Endothelial cell of umbilical vein (primary cell): ENCODE data around the gene LPAR6. TPM values are rescaled to one million over a fixed set of nuclear protein-coding genes. Genes with fewer than 3 reads are reported as not detected.

Experiments used
- BruUV-seq: library from RNA; stranded (reverse); fragments of 400-500 nt; replicated peaks from 2 replicates; lab custom pipeline; 2021; lab: Mats Ljungman, UMichigan
- CTCF ChIA-PET: fragments of 300-600, 350-600 bp; sonication (Branson Sonifier 250); formaldehyde crosslinking; loops from one replicate; lab custom pipeline; 2021; ENCODE audit warnings: antibody characterized with exemption, inconsistent platforms; lab: Charles Lee
- POLR2A ChIA-PET: fragments of 300-600, 350-600 bp; sonication (Branson Sonifier 250); formaldehyde crosslinking; loops from one replicate; lab custom pipeline; 2021; ENCODE audit warnings: antibody characterized with exemption, inconsistent platforms; lab: Charles Lee
- DNase-seq: peaks from one replicate; pipeline ENCODE4 v3.0.0-alpha.2; 2011; ENCODE audit warnings: low read depth, low spot score
- FAIRE-seq: peaks from 2 replicates; lab custom pipeline; 2011; peaks lifted over from hg19 to GRCh38; lab: Jason Lieb, UNC
- H2AFZ ChIP-seq: 2 replicates; pipeline ENCODE4 v1.6.0; 2012; ENCODE audit warnings: low read depth, low read length, control low read depth, inconsistent platforms
- H3K27ac ChIP-seq: 2 replicates; pipeline ENCODE4 v1.5.1; 2011; ENCODE audit warnings: low read depth, mild to moderate bottlenecking, control low read depth, low read length, moderate library complexity; ENCODE audit not compliant: insufficient read depth
- H3K27me3 ChIP-seq, 2 experiments: 2 replicates each; pipeline versions ENCODE4 v1.6.0 to v1.6.1; 2011; ENCODE audit warnings: low read length in 2 of 2, mixed read lengths in 1 of 2; ENCODE audit not compliant: control insufficient read depth in 2 of 2, insufficient read depth in 2 of 2
- H3K36me3 ChIP-seq, 2 experiments: 2 replicates in 1 of 2; 3 replicates in 1 of 2; pipeline ENCODE4 v1.5.1; 2011; ENCODE audit warnings: low read length in 2 of 2, mild to moderate bottlenecking in 1 of 2, moderate library complexity in 1 of 2; ENCODE audit not compliant: control insufficient read depth in 2 of 2, insufficient read depth in 2 of 2; ENCODE audit errors: extremely low read depth in 1 of 2
- H3K4me1 ChIP-seq: 3 replicates; pipeline ENCODE4 v1.5.1; 2011; ENCODE audit warnings: mild to moderate bottlenecking, low read length; ENCODE audit not compliant: control insufficient read depth, insufficient read depth; ENCODE audit errors: extremely low read depth
- H3K4me2 ChIP-seq: 2 replicates; pipeline ENCODE4 v1.6.1; 2011; ENCODE audit warnings: low read length, control low read depth, mixed read lengths; ENCODE audit not compliant: insufficient read depth
- H3K4me3 ChIP-seq, 3 experiments: fragments of 200-600 bp in 1 of 3; sonication (generic), shearing (Covaris generic) in 1 of 3; replicated peaks in 1 of 3; 2 replicates each; pipeline ENCODE4 v1.5.1; 2011 to 2016; ENCODE audit warnings: control low read depth in 3 of 3, low read length in 3 of 3, mild to moderate bottlenecking in 2 of 3, inconsistent platforms in 1 of 3, low read depth in 1 of 3, moderate library complexity in 1 of 3; ENCODE audit not compliant: insufficient read depth in 1 of 3
- H3K79me2 ChIP-seq: 2 replicates; pipeline ENCODE4 v1.6.0; 2012; ENCODE audit warnings: low read length, inconsistent platforms; ENCODE audit not compliant: control insufficient read depth, insufficient read depth
- H3K9ac ChIP-seq: replicated peaks from 2 replicates; pipeline ENCODE3; 2011; ENCODE audit warnings: low read length, control low read depth; ENCODE audit not compliant: insufficient read depth; ENCODE audit errors: extremely low read depth
- H3K9me1 ChIP-seq: replicated peaks from 3 replicates; pipeline ENCODE4 v1.6.0; 2011; ENCODE audit warnings: mild to moderate bottlenecking, low read length; ENCODE audit not compliant: control insufficient read depth, insufficient read depth; ENCODE audit errors: extremely low read depth
- H3K9me3 ChIP-seq: replicated peaks from 2 replicates; pipeline ENCODE4 v1.5.1; 2012; ENCODE audit warnings: low read length, inconsistent platforms; ENCODE audit not compliant: control insufficient read depth, insufficient read depth
- H4K20me1 ChIP-seq: replicated peaks from 2 replicates; pipeline ENCODE3; 2011; ENCODE audit warnings: mild to moderate bottlenecking, low read length; ENCODE audit not compliant: control insufficient read depth, insufficient read depth; ENCODE audit errors: extremely low read depth
- CTCF ChIP-seq, 2 donors: IDR thresholded peaks; 1 replicate in 1 of 2; 2 replicates in 1 of 2; pipeline ENCODE4 v1.5.1; 2011; ENCODE audit warnings: low read length in 2 of 2, mild to moderate bottlenecking in 2 of 2, moderate library complexity in 2 of 2, control low read depth in 1 of 2, inconsistent platforms in 1 of 2, low read depth in 1 of 2; ENCODE audit not compliant: insufficient read depth in 1 of 2; ENCODE audit errors: extremely low read depth in 1 of 2
- EZH2 ChIP-seq: IDR thresholded peaks from 2 replicates; pipeline ENCODE4 v1.6.1; 2012; ENCODE audit warnings: borderline replicate concordance, low read depth, mild to moderate bottlenecking, moderate library complexity, low read length, inconsistent platforms; ENCODE audit not compliant: severe bottlenecking
- FOS ChIP-seq: IDR thresholded peaks from 2 replicates; pipeline ENCODE4 v1.6.1; 2011; ENCODE audit warnings: mild to moderate bottlenecking, low read length, moderate library complexity, borderline replicate concordance; ENCODE audit not compliant: insufficient read depth
- GATA2 ChIP-seq: IDR thresholded peaks from 2 replicates; pipeline ENCODE4 v1.7.0; 2011; ENCODE audit warnings: low read depth, mild to moderate bottlenecking, moderate library complexity, mixed read lengths, low read length; ENCODE audit not compliant: insufficient read length, insufficient read depth
- JUN ChIP-seq: IDR thresholded peaks from 2 replicates; pipeline ENCODE4 v1.6.1; 2011; ENCODE audit warnings: borderline replicate concordance, low read depth; ENCODE audit not compliant: insufficient read length, insufficient read depth
- MYC ChIP-seq: IDR thresholded peaks from one replicate; pipeline ENCODE4 v1.6.1; 2011; ENCODE audit warnings: mild to moderate bottlenecking, low read depth, low read length
- POLR2A ChIP-seq: IDR thresholded peaks from 2 replicates; pipeline ENCODE4 v1.6.1; 2012; ENCODE audit warnings: low read depth, mild to moderate bottlenecking, control low read depth, low read length
- POLR2AphosphoS5 ChIP-seq: IDR thresholded peaks from 2 replicates; pipeline ENCODE4 v1.6.1; 2012; ENCODE audit warnings: low read depth, mild to moderate bottlenecking, control low read depth, low read length, moderate library complexity; ENCODE audit not compliant: insufficient read depth
- dilution Hi-C: fragments of 300-500 bp; cut with MboI; formaldehyde crosslinking; loops from one replicate; pipeline ENCODE4 v1.15.0; 2019; ENCODE audit warnings: low sequenced_read_pairs; ENCODE audit not compliant: extremely low pct_ligation_motif_present
- intact Hi-C: fragments of 100-400 bp; cut with micrococcal nuclease; formaldehyde crosslinking; loops from one replicate; pipeline ENCODE4 v1.10.0; 2022
- polyA plus RNA-seq, 4 experiments: library from polyadenylated mRNA; depleted of rRNA in 3 of 4; stranded (reverse) in 3 of 4; unstranded in 1 of 4; fragments of >200 nt; gene quantifications; 2 replicates each; pipeline versions ENCODE4 v1.2.1 to v1.2.3, GENCODE V29; 2011 to 2012; ENCODE audit warnings: missing spikeins in 1 of 4
- total RNA-seq: library from RNA; stranded (reverse); gene quantifications from 2 replicates; pipeline ENCODE4 v1.2.3, GENCODE V29; 2021
- TF ChIP-seq, protein P1 (sequence below): IDR thresholded peaks from 2 replicates; pipeline ENCODE4 v1.6.1; 2011; ENCODE audit not compliant: insufficient read depth, insufficient read length

Gene LPAR6
- total and polyA plus RNA-seq, 2 donors (not counting 3 experiments of a cell fraction or from before 2014, with no cell fraction given): 14.5 to 22.9 TPM

DNA sequence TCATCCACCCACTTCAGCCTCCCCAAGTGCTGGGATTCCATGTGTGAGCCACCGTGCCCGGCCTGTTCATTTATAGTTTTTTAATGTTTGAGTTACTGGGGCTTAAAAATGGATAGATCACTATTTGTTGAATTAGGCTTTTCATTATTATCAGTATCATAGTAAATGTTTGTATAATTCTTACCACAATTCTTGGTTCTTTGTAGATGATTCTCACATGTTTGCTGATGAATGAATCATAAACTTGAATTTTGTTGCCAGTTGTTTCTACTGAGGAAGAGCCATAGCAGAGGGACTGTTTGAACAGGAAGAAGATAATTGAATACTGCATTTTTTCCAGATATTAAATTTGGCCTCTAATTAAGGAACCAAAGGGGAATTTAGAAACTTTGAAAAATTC is 2.6 kb upstream of the LPAR6 start:
- Histone ChIP-seq H3K4me2 (no peak overlapping the region), H3K36me3 (no peaks in the 10 kb centered on the region), H3K4me1 (peaks cover 12% of the 10 kb centered on the region), H3K9ac (no peak overlapping the region), H3K9me1 (no peaks in the 10 kb centered on the region), H3K27me3 (no peaks in the 10 kb centered on the region), H3K9me3 (no peaks in the 10 kb centered on the region), H3K4me3 (no peak overlapping the region), H3K27ac (no peak overlapping the region), H2AFZ (no peak overlapping the region), H4K20me1 (no peaks in the 10 kb centered on the region), H3K79me2 (peaks cover 21% of the 10 kb centered on the region)
- ChIA-PET POLR2A (no interaction called here), CTCF (interaction anchor here (1.2 to 6.5 kb wide), 2 partner anchors 18 to 165 kb away, joined by 5 to 45 read pairs; no protein-coding TSS in a partner anchor)
- intact Hi-C loops: no loop called here
- FAIRE-seq (no peak), DNase-seq (no peak)
- TF ChIP-seq MYC (no peak), POLR2A (no peak), CTCF (IDR thresholded peaks at IDR 0.05; ENCODE audit: extremely low read depth in 1 of 2, insufficient read depth in 1 of 2, low read depth in 1 of 2, low read length in 2 of 2) (no peak), EZH2 (no peak), POLR2AphosphoS5 (no peak), GATA2 (no peak), JUN (no peak), FOS (no peak)
- TF ChIP-seq, protein P1, sequence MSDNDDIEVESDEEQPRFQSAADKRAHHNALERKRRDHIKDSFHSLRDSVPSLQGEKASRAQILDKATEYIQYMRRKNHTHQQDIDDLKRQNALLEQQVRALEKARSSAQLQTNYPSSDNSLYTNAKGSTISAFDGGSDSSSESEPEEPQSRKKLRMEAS: no peak
- no TSS peak for BruUV-seq
- dilution Hi-C loops: no loop called here
